GM12865 (cell line): Measurements from ENCODE around the gene CXCL6.
A peak's percentile ranks its signal among the peaks of the same experiment; 100 is the strongest.

Source experiments
- DNase-seq: peaks from one replicate; pipeline ENCODE4 v3.0.0; 2010; ENCODE audit warnings: low read depth
- H3K4me3 ChIP-seq: 2 replicates; pipeline ENCODE4 v1.5.1; 2011; ENCODE audit warnings: mild to moderate bottlenecking, low read depth, low read length, control low read depth
- CTCF ChIP-seq: IDR thresholded peaks from 2 replicates; pipeline ENCODE4 v1.5.1; 2011; ENCODE audit warnings: low read length, control low read depth, low read depth, inconsistent platforms; ENCODE audit not compliant: insufficient read depth; ENCODE audit errors: missing control alignments

The CXCL6 gene

GRCh38 chr4:73864365-73864764 lies 27.9 kb downstream of the CXCL6 start:
- peak; percentile 18 for DNase-seq
- peak; percentile 32 for TF ChIP-seq CTCF

GRCh38 chr4:73864961-73865360 lies 28.5 kb downstream of the CXCL6 start:
- no peak overlapping the region for H3K4me3 ChIP-seq
- DNase-seq: no peak
- TF ChIP-seq CTCF: no peak

More at GRCh38 chr4:73864365-73864764, 27.9 kb downstream of the CXCL6 start:
- no peak overlapping the region for H3K4me3 ChIP-seq

- TF ChIP-seq CTCF: no peak
- no peak overlapping the region for H3K4me3 ChIP-seq
- DNase-seq: no peak
These were observed 29.1 kb downstream of the CXCL6 start for GRCh38 chr4:73865431-73866096.

- no peak for DNase-seq
- TF ChIP-seq CTCF: no peak
- H3K4me3 ChIP-seq: no peak overlapping the region
These were observed 29.8 kb downstream of the CXCL6 start for GRCh38 chr4:73866246-73866645.

- DNase-seq: peak; percentile 9
- no peak overlapping the region for H3K4me3 ChIP-seq
- no peak for TF ChIP-seq CTCF
These were observed 31.3 kb downstream of the CXCL6 start for GRCh38 chr4:73867783-73868182.

- no peak for DNase-seq
- no peak for TF ChIP-seq CTCF
- no peak overlapping the region for H3K4me3 ChIP-seq
These were observed 32.0 kb downstream of the CXCL6 start for GRCh38 chr4:73868206-73869129.
